ENCODE results near the gene RNF222. TPM values are rescaled to one million over a fixed set of nuclear protein-coding genes. Genes with fewer than 3 reads are reported as not detected.

Gene RNF222
- total and polyA plus RNA-seq, 2 of the 8 experiments (the other 6 are each of a cell fraction or from before 2014, with no cell fraction given) = not detected

- TF ChIP-seq FOSL1 (IDR thresholded peaks at IDR 0.05; ENCODE audit: insufficient read depth, low read depth, low read length) = no peak
- no peak for TF ChIP-seq ASH2L (IDR thresholded peaks at IDR 0.05; ENCODE audit: low read length)
- no peak for TF ChIP-seq JUND (IDR thresholded peaks at IDR 0.05; ENCODE audit: low read length)
- peak; percentile 79 to 80 for TF ChIP-seq RAD21 (IDR thresholded peaks at IDR 0.05 in 1 of 2, conservative IDR thresholded peaks at IDR 0.05 in 1 of 2; ENCODE audit: low read depth in 2 of 2, low read length in 2 of 2)
- no peak for TF ChIP-seq RXRA (IDR thresholded peaks at IDR 0.05; ENCODE audit: insufficient read depth, low read depth, low read length)
- TF ChIP-seq GABPA (IDR thresholded peaks at IDR 0.05; ENCODE audit: borderline replicate concordance, insufficient read depth, low read length) = no peak
- no peak for TF ChIP-seq SIN3A (conservative IDR thresholded peaks at IDR 0.05 in 1 of 2, IDR thresholded peaks at IDR 0.05 in 1 of 2; ENCODE audit: low read depth in 1 of 2, low read length in 2 of 2)
- TF ChIP-seq KDM1A (IDR thresholded peaks at IDR 0.05; ENCODE audit: borderline replicate concordance, low read length) = no peak
- peak; percentile 66; the same call in 1 of the 2 replicates for TF ChIP-seq TEAD4 (IDR thresholded peaks at IDR 0.05; ENCODE audit: low read depth, low read length)
- no peak for TF ChIP-seq CBX8 (IDR thresholded peaks at IDR 0.05; ENCODE audit: borderline replicate concordance, low read depth, low read length)
- no peak for TF ChIP-seq MAFK (IDR thresholded peaks at IDR 0.05; ENCODE audit: low read depth, low read length)
- TF ChIP-seq EZH2 (IDR thresholded peaks at IDR 0.05; ENCODE audit: low read depth, low read length, severe bottlenecking) = no peak
- TF ChIP-seq SIX5 (IDR thresholded peaks at IDR 0.05; ENCODE audit: low read depth, low read length) = no peak
- TF ChIP-seq ZNF274 (IDR thresholded peaks at IDR 0.05; ENCODE audit: borderline replicate concordance, extremely low read depth, low read length) = no peak
- TF ChIP-seq BRCA1 (IDR thresholded peaks at IDR 0.05; ENCODE audit: low read depth, low read length) = no peak
- TF ChIP-seq SIRT6 (IDR thresholded peaks at IDR 0.05; ENCODE audit: low read length) = no peak
- TF ChIP-seq RBBP5 (IDR thresholded peaks at IDR 0.05; ENCODE audit: borderline replicate concordance, low read depth, low read length) = no peak
- TF ChIP-seq CEBPB (IDR thresholded peaks at IDR 0.05; ENCODE audit: low read depth, low read length) = no peak
- TF ChIP-seq, protein P1, sequence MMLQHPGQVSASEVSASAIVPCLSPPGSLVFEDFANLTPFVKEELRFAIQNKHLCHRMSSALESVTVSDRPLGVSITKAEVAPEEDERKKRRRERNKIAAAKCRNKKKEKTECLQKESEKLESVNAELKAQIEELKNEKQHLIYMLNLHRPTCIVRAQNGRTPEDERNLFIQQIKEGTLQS (IDR thresholded peaks at IDR 0.05; ENCODE audit: insufficient read depth, low read depth, low read length) = no peak
- TF ChIP-seq TBP (IDR thresholded peaks at IDR 0.05; ENCODE audit: low read depth, low read length) = 0 out of 2 replicates have a peak, but pooled peaks have one; percentile 28
- TF ChIP-seq MAX (IDR thresholded peaks at IDR 0.05) = peak; percentile 54
- no peak for TF ChIP-seq CTBP2 (IDR thresholded peaks at IDR 0.05; ENCODE audit: borderline replicate concordance, insufficient read depth, insufficient read length, low read length)
- no peak for TF ChIP-seq CBX5 (IDR thresholded peaks at IDR 0.05; ENCODE audit: low read depth, low read length)
Measured at GRCh38 chr17:8409966-8410882, 12.6 kb upstream of the RNF222 start (continued).

All from H1 (cell line).